MM.1S (cell line): Measurements from ENCODE around the gene DEPDC5.

Experiments used
- DNase-seq: peaks from one replicate; pipeline ENCODE4 v3.0.0-alpha.2; 2015
- H2AFZ ChIP-seq: fragments of 300-600 bp; sonication (generic); 2 replicates; pipeline ENCODE4 v1.6.0; 2016; ENCODE audit warnings: antibody characterized with exemption, low read length
- H3F3A ChIP-seq: fragments of 300-600 bp; sonication (generic); 2 replicates; pipeline ENCODE4 v1.6.1; 2016; ENCODE audit warnings: mild to moderate bottlenecking, antibody characterized with exemption, low read length, moderate library complexity, mixed read lengths; ENCODE audit not compliant: insufficient read depth
- H3K27ac ChIP-seq: fragments of 300-600 bp; sonication (generic); 2 replicates; pipeline ENCODE4 v1.5.1; 2016; ENCODE audit warnings: mild to moderate bottlenecking, low read length
- H3K27me3 ChIP-seq: fragments of 300-600 bp; sonication (generic); replicated peaks from 2 replicates; pipeline ENCODE4 v1.6.0; 2016; ENCODE audit warnings: low read length; ENCODE audit not compliant: insufficient read depth
- H3K36me3 ChIP-seq: fragments of 300-600 bp; sonication (generic); replicated peaks from 2 replicates; pipeline ENCODE4 v1.6.1; 2016; ENCODE audit warnings: mild to moderate bottlenecking, low read length, mixed read lengths; ENCODE audit not compliant: insufficient read depth
- H3K4me1 ChIP-seq: fragments of 300-600 bp; sonication (generic); 2 replicates; pipeline ENCODE4 v1.6.1; 2016; ENCODE audit warnings: low read length, mixed read lengths
- H3K4me2 ChIP-seq: fragments of 300-600 bp; sonication (generic); 2 replicates; pipeline ENCODE4 v1.6.0; 2016; ENCODE audit warnings: low read depth, low read length
- H3K4me3 ChIP-seq: fragments of 300-600 bp; sonication (generic); 2 replicates; pipeline ENCODE4 v1.5.1; 2016; ENCODE audit warnings: low read length, mixed read lengths
- H3K79me2 ChIP-seq: fragments of 300-600 bp; sonication (generic); 2 replicates; pipeline ENCODE4 v1.6.1; 2016; ENCODE audit warnings: mixed run types, low read length, mixed read lengths
- H3K9ac ChIP-seq: fragments of 300-600 bp; sonication (generic); 2 replicates; pipeline ENCODE4 v1.6.1; 2016; ENCODE audit warnings: low read length, mixed read lengths
- H3K9me2 ChIP-seq: fragments of 300-600 bp; sonication (generic); replicated peaks from 2 replicates; pipeline ENCODE4 v1.6.1; 2016; ENCODE audit warnings: mild to moderate bottlenecking, low read length, mixed read lengths; ENCODE audit not compliant: insufficient read depth
- H3K9me3 ChIP-seq: fragments of 300-600 bp; sonication (generic); replicated peaks from 2 replicates; pipeline ENCODE4 v1.6.1; 2016; ENCODE audit warnings: mild to moderate bottlenecking, low read length, mixed read lengths; ENCODE audit not compliant: insufficient read depth
- H4K20me1 ChIP-seq: fragments of 300-600 bp; sonication (generic); 2 replicates; pipeline ENCODE4 v1.6.1; 2016; ENCODE audit warnings: mild to moderate bottlenecking, low read length, moderate library complexity, mixed read lengths; ENCODE audit not compliant: insufficient read depth
- EZH2 ChIP-seq: fragments of 300-600 bp; sonication (generic); optimal IDR thresholded peaks from 2 replicates; pipeline ENCODE3; 2017; ENCODE audit warnings: low read depth, mild to moderate bottlenecking, antibody characterized with exemption, low read length, mixed read lengths
- EZH2phosphoT487 ChIP-seq: fragments of 300-600 bp; sonication (generic); IDR thresholded peaks from 2 replicates; pipeline ENCODE4 v1.6.1; 2018; ENCODE audit warnings: antibody characterized with exemption, low read length
- TF ChIP-seq, protein P1 (sequence below): fragments of 300-600 bp; sonication (generic); IDR thresholded peaks from 2 replicates; pipeline ENCODE4 v1.5.1; 2016; ENCODE audit warnings: antibody characterized with exemption, low read length, mixed read lengths

The DEPDC5 gene

GRCh38 chr22:31898926-31899325 is 145.1 kb downstream of the DEPDC5 start:
- Histone ChIP-seq H3K79me2 (no peaks in the 10 kb centered on the region), H3K9ac (no peak overlapping the region), H3K9me2 (no peaks in the 10 kb centered on the region), H2AFZ (no peak overlapping the region), H3K4me1 (no peaks in the 10 kb centered on the region), H4K20me1 (no peaks in the 10 kb centered on the region), H3K9me3 (no peaks in the 10 kb centered on the region), H3K36me3 (no peaks in the 10 kb centered on the region), H3F3A (no peaks in the 10 kb centered on the region), H3K27ac (no peak overlapping the region), H3K4me3 (no peak overlapping the region), H3K27me3 (no peaks in the 10 kb centered on the region), H3K4me2 (no peak overlapping the region)
- TF ChIP-seq EZH2phosphoT487 (no peak), EZH2 (no peak)
- DNase-seq, result no peak

DNA sequence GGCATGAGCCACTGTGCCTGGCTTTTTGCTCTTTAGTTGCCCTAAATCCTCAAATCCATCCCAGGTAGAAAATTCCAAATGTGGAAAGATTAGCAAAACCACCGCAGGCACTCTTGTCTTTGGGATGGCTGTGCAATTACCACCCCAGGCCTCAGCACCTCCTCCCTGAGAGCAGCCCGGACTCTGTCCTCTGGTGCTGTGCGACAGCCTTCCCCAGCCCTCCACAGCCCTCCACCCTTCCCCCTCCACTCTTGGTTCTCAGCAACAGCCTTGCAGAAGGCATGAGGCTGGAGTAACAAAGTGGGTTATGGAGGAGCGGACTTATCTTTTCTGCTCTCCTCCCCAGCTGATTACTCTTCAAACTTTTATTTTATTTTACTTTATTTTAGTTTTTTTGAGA is 145.8 kb downstream of the DEPDC5 start:
- Histone ChIP-seq H3K9me2 (no peaks in the 10 kb centered on the region), H3F3A (no peaks in the 10 kb centered on the region), H3K9ac (no peak overlapping the region), H3K27ac (no peak overlapping the region), H3K4me3 (no peak overlapping the region), H3K9me3 (no peaks in the 10 kb centered on the region), H3K79me2 (no peaks in the 10 kb centered on the region), H3K36me3 (no peaks in the 10 kb centered on the region), H2AFZ (no peak overlapping the region), H3K27me3 (no peaks in the 10 kb centered on the region), H3K4me2 (no peak overlapping the region), H4K20me1 (no peaks in the 10 kb centered on the region), H3K4me1 (no peaks in the 10 kb centered on the region)
- TF ChIP-seq, protein P1, sequence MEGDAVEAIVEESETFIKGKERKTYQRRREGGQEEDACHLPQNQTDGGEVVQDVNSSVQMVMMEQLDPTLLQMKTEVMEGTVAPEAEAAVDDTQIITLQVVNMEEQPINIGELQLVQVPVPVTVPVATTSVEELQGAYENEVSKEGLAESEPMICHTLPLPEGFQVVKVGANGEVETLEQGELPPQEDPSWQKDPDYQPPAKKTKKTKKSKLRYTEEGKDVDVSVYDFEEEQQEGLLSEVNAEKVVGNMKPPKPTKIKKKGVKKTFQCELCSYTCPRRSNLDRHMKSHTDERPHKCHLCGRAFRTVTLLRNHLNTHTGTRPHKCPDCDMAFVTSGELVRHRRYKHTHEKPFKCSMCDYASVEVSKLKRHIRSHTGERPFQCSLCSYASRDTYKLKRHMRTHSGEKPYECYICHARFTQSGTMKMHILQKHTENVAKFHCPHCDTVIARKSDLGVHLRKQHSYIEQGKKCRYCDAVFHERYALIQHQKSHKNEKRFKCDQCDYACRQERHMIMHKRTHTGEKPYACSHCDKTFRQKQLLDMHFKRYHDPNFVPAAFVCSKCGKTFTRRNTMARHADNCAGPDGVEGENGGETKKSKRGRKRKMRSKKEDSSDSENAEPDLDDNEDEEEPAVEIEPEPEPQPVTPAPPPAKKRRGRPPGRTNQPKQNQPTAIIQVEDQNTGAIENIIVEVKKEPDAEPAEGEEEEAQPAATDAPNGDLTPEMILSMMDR, result no peak
- TF ChIP-seq EZH2 (no peak), EZH2phosphoT487 (no peak)
- DNase-seq, result no peak

DNA sequence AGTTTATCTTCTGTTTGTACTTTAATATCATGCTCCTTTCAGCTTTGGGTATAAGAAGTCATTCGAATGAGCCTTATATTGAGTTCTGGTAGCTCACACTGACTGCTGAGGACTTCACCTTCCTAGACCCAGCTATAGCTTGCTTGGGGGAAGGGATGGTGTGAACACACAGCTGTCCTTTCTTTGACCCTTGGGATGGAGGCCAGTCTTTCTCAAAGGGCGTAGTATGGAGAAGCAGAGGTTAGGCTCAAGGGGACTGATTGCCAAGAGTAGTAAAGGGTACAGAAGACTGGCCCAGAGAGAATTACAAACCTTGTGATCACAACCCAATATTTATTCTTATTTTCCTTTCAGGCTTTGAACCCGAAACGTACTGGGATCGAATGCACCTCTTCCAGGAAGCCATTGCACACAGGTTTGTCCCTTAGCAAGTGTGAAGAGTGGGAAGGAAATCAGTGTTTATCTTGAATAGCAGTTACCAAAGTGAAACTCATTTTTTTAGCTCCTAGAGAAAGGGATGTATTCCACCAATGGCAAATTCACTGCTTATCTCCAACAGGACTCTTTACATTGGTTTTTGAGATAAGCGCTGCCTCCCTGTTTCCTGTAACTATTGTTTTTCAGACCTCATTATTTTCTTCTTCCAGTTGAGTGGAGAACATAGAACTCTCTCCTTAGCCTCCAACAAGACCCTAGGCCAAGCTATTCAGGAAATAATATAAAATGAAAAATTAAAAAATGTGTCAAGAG is 147.7 kb downstream of the DEPDC5 start:
- Histone ChIP-seq H3K4me2 (no peak overlapping the region), H3K9me3 (no peaks in the 10 kb centered on the region), H3K27ac (no peak overlapping the region), H3K4me3 (no peak overlapping the region), H3K27me3 (no peaks in the 10 kb centered on the region), H3F3A (no peaks in the 10 kb centered on the region), H2AFZ (no peak overlapping the region), H3K4me1 (no peaks in the 10 kb centered on the region), H3K9ac (no peak overlapping the region), H3K9me2 (no peaks in the 10 kb centered on the region), H4K20me1 (no peaks in the 10 kb centered on the region), H3K79me2 (no peaks in the 10 kb centered on the region), H3K36me3 (no peaks in the 10 kb centered on the region)
- no peak for TF ChIP-seq EZH2
- TF ChIP-seq, protein P1, result no peak
- TF ChIP-seq EZH2phosphoT487, result no peak
- no peak for DNase-seq

GRCh38 chr22:31904651-31905050 is 150.8 kb downstream of the DEPDC5 start:
- no peak for DNase-seq
- no peak overlapping the region for H2AFZ ChIP-seq

More at GRCh38 chr22:31904651-31905050, 150.8 kb downstream of the DEPDC5 start:
- H3K4me2 ChIP-seq, result no peak overlapping the region
- H4K20me1 ChIP-seq, result no peaks in the 10 kb centered on the region
- H3K36me3 ChIP-seq, result no peaks in the 10 kb centered on the region
- H3K4me3 ChIP-seq, result no peak overlapping the region
- no peaks in the 10 kb centered on the region for H3F3A ChIP-seq
- no peaks in the 10 kb centered on the region for H3K9me2 ChIP-seq
- no peak overlapping the region for H3K9ac ChIP-seq
- H3K27me3 ChIP-seq, result no peaks in the 10 kb centered on the region
- H3K9me3 ChIP-seq, result no peaks in the 10 kb centered on the region
- no peak for TF ChIP-seq EZH2phosphoT487
- TF ChIP-seq EZH2, result no peak
- TF ChIP-seq, protein P1, result no peak
- H3K79me2 ChIP-seq, result no peaks in the 10 kb centered on the region
- H3K27ac ChIP-seq, result no peak overlapping the region
- H3K4me1 ChIP-seq, result no peaks in the 10 kb centered on the region
